GM18505 (cell line): ENCODE results near the gene SLC19A1.

ENCODE experiments used
- ATAC-seq: cut with Tn5 transposase; IDR thresholded peaks from one replicate; pipeline ENCODE4 v1.9.1; 2021; ENCODE audit not compliant: unreplicated experiment
- POLR2A ChIP-seq: IDR thresholded peaks from 4 replicates; pipeline ENCODE4 v1.6.1; 2011; ENCODE audit warnings: borderline replicate concordance; ENCODE audit not compliant: insufficient read depth, insufficient read length; ENCODE audit errors: extremely low read depth

The SLC19A1 gene

DNA sequence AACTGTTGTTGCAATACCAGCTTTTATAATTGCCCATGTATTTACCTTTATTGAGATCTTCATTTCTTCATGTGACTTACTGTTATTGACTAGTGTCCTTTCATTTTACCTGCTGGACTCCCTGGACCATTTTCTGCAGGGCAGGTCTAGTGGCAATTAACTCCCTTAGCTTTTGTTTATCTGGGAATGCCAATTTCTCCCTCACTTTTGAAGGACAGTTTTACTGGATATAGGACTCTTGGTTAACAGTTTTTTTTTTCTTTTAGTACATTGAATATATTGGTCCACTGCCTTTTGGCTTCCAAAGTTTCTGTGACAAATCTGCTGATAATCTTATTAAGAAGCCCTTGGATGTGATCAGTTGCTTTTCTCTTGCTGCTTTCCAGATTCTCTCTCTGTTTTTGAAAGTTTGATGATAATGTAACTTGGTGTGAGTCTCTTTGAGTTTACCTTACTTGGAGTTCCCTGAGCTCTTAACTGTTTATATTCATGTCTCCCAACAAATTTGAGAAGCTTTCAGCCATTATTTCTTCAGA, 80.4 kb downstream of the SLC19A1 start:
- ATAC-seq: no peak
- no peak for TF ChIP-seq POLR2A

DNA sequence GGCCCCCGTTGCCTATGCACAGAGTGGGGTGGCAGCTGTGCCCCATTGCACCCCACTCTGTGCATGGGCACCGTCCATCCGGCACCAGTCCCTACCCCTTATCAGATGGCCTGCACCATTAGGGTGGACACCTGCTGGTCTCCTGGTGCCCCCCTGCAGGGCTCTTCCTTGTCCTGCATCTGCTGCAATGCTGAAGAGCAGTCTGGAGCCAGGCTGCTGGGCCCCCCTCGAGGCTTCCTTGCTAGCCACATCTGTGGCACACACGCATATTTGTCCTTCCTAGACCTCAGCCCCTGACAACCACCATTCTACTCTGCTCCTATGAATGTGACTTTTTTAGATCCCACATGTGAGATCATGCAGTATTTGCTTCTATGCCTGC, 80.9 kb downstream of the SLC19A1 start:
- ATAC-seq: no peak
- no peak for TF ChIP-seq POLR2A

DNA sequence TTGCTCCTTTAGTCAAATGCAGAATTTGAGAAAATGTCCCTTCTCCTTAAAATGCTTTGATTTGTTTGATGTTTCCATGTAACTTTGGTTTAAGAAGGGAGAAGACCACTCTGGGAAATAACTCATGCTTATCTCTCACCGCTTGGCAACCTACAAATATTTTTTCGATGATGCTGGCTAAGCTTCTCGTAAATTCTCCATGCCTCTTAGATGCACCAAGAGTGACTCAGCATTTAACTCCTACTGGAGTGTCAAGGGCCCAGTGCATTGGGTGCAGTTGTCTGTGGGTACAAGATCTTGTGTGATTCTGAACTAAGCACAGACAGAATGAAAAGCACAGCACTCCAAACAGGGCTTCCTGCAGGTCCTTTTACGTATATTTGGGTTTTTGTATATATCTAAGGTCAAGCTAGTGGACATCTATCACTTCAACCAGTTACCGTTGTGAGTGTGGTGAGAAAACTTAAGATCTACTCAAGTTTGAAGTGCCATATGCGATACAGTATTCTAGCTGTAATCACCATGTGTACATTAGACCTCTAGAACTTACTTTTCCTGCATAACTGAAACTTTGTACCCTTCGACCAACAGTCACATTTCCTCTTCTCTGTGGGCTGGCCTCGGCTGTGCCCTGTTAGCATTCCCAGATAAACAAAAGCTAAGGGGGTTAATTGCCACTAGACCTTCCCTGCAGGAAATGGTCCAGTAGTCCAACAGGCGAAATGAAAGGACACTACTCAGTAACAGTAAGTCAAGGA, 81.5 kb downstream of the SLC19A1 start:
- TF ChIP-seq POLR2A: no peak
- no peak for ATAC-seq

DNA sequence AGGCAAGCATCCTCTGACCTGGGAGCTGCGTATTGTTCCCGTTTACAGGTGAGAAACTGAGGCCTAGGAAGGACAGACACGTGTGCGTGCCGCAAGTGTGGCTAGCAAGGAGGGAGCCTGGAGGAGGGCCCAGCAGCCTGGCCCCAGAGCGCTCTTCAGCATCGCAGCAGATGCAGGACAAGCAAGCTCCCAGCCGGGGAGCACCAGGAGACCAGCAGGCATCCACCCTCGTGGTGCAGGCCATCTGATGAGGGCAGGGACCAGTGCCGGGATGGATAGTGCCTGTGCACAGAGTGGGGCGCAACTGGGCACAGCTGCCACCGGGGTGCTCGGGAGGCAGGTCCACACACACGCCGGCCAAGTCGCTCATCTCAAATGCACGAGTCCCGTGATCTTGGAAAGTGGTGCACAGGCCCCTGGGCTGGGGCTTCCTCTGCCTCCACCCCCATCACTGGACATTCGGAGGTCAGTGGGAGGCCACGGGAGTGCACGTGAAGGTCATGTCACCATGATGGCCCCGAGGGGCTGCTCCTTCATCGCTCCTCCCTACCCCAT, 82.2 kb downstream of the SLC19A1 start:
- no peak for TF ChIP-seq POLR2A
- no peak for ATAC-seq

DNA sequence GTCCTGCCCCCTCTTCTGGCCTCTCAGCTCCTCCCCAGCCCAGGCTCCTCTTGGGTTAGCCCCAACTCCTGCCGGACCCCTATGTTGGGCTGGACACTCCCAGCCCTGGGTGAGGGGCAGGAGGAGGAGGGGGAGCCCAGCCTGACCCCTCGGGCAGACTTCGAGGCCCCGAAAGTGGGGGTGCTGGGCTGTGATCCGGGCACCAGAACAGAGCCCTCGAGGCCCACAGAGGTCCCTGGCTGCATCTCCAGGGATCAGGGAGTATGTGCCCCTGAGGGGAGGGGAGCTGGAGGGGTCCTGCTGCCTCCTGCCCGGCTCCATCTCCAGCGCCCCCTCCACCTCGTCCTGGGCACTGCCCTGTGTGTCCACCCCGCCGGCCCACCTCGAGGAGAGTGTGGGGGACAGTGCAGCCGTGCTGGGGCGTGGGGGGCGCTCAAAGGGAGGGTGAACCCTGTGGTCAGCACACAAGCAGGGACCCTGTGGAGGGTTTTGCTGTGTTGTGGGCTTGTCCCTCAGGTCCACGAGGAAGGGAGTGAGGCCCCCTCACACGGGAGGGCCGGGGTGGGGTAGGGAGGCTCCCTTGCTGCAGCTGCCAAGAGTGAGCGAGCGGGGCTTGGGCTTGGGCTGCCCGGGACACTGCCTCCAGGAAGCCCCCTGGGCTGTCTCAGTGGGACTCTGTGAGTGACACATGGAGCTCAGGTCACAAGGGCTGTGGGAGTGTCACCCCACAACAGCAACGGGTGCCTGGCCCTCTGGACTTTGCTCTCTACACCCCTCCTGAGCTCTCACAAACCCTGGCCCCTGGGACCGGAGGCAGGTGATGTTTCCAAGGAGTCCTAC, 82.8 kb downstream of the SLC19A1 start:
- ATAC-seq: no peak

DNA sequence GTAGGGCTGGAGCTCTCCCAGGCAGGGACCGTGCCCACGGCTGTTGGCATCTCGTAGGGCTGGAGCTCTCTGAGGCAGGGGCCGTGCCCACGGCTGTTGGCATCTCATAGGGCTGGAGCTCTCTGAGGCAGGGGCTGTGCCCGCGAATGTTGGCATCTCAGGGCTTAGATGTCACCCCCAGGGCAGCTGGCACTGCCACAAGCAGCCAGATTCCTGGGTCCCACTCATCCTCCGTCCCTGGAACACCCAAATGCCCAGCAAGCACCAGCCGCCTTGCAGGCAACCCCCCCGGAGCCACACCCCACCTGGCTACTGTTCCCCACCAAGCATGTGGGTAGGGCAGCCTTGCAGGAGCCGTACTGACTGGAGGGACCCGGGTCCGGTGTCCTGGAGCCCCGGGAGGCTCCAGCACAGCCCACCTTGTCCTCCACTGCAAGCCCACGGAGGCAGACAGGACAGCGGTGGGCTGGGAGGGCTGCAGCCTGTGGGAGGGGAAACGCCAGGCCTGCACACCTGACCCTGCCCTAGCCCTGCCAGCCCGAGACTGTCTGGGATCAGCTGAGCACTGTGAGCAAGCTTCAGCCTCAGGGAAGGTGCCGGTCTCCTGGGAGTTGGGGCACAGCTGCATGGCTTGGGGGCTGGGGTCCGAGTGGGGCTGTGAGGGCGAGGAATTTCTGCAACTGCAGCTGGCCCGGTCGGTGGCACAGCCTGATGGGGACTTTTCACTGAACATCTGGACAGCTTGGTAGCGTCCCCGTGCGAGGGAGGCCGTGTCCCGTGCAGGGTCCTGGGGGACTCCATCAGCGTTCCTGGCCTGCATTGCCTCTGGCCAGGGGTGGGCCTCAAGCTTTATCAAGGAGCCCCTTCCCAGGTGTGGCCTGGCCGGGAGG, 83.7 kb downstream of the SLC19A1 start:
- TF ChIP-seq POLR2A: no peak
- no peak for ATAC-seq

More for the DNA sequence above, 82.8 kb downstream of the SLC19A1 start:
- no peak for TF ChIP-seq POLR2A

DNA sequence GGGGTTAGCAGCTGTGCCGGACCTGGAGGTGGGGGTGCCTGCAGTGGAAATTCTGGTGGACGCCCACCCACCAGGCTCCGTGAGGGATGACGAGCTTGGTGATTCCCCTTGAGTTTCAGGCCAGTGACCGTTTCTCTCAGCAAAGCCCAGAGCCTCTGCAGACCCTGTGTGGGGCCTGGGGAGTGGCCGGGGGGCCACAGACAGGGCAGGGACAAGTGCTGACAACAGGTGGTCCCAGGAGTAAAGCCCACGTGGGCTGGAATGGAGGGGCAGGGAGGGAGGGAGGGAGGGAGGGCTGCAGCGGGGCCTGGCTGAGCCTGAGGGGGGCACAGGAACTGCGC, 84.4 kb downstream of the SLC19A1 start:
- no peak for TF ChIP-seq POLR2A
- ATAC-seq: no peak

DNA sequence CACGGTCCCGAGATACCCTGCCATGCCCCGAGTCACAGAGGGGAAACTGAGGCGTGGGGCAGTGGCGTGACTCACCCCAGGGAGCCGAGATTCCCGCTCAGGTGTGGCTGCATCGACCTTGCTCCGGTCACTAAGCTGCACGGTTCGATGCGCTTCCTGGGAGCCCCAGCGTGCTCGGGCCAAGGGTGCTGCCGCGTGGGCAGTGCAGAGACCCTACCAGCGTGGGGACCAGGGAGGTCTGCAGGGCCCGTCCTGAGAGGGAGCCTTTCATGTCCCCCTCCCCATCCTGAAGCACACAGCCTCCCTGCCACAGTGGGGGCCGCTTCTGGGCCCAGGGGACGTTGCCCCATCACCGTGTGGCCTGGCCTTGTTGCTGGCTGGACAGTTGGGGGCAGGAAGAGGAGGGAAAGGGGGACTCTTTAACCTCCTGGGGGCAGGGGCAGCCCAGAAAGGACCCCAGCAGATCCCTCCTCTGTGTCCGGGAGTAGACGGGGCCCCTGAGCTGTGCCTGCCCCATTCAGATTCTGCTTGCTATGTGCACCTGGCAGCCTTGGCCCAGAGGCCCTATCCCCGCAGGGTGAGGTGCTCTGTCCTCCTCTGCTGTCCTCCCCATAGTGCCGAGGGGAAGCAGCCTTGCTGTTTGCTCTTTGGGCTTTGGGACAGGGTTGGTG, 84.9 kb downstream of the SLC19A1 start:
- no peak for ATAC-seq
- TF ChIP-seq POLR2A: no peak

DNA sequence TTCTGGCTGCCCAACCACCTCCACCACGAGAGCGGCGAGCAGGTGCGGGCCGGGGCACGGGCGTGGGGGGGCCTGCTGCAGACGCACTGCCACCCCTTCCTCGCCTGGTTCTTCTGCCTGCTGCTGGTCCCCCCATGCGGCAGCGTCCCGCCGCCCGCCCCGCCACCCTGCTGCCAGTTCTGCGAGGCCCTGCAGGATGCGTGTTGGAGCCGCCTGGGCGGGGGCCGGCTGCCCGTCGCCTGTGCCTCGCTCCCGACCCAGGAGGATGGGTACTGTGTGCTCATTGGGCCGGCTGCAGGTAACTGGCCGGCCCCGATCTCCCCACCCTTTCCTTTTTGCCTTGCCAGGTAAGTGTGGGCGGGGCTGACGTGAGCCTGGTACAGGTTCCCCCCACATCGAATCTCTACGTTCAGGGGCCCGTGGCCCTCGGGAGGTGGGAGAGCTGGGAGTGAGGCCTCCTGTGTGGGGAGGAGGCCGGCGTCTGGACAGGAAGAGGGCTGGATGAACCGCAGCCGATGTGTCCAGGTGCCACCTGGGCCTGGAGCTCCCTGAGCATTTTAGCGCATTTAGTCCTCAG, 85.6 kb downstream of the SLC19A1 start:
- no peak for TF ChIP-seq POLR2A
- no peak for ATAC-seq

DNA sequence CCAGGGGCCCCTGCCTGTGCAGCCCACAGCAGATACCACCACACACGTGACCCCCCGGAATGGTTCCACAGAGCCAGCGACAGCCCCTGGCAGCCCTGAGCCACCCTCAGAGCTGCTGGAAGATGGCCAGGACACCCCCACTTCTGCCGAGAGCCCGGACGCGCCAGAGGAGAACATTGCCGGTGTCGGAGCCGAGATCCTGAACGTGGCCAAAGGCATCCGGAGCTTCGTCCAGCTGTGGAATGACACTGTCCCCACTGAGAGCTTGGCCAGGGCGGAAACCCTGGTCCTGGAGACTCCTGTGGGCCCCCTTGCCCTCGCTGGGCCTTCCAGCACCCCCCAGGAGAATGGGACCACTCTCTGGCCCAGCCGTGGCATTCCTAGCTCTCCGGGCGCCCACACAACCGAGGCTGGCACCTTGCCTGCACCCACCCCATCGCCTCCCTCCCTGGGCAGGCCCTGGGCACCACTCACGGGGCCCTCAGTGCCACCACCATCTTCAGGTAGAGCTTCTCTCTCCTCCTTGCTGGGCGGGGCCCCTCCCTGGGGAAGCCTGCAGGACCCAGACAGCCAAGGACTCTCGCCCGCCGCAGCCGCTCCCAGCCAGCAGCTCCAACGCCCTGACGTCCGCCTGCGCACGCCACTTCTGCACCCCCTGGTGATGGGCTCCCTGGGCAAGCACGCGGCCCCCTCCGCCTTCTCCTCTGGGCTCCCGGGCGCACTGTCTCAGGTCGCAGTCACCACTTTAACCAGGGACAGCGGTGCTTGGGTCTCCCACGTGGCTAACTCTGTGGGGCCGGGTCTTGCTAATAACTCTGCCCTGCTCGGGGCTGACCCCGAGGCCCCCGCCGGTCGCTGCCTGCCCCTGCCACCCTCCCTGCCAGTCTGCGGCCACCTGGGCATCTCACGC, 86.3 kb downstream of the SLC19A1 start:
- TF ChIP-seq POLR2A: no peak
- ATAC-seq: no peak
